WTC11 (cell line): ENCODE results near the gene ADAMTS2. TPM values are rescaled to one million over a fixed set of nuclear protein-coding genes. Genes with fewer than 3 reads are reported as not detected.
A peak's percentile ranks its signal among the peaks of the same experiment; 100 is the strongest.

Source experiments
- ATAC-seq: fragments of 200-7000 bp; cut with Tn5 transposase; 2 replicates; pipeline ENCODE4 v1.10.0; 2021; ENCODE audit warnings: mild to moderate bottlenecking, moderate library complexity
- CTCF ChIA-PET: fragments of 300-600 bp; sonication (Branson Sonifier 250); formaldehyde crosslinking; loops from one replicate; lab custom pipeline; 2021; ENCODE audit warnings: antibody characterized with exemption; lab: Charles Lee
- POLR2A ChIA-PET: fragments of 350-600 bp; sonication (Branson Sonifier 250); formaldehyde crosslinking; loops from one replicate; lab custom pipeline; 2021; ENCODE audit warnings: antibody characterized with exemption; lab: Charles Lee
- DNase-seq: peaks from one replicate; pipeline ENCODE4 v3.0.0; 2021; ENCODE audit warnings: low spot score
- H3K27ac Mint-ChIP-seq: 2 replicates; pipeline ENCODE4 v1.8.0; 2021; ENCODE audit warnings: mixed read lengths
- H3K27me3 Mint-ChIP-seq: 2 replicates; pipeline ENCODE4 v1.8.0; 2021; ENCODE audit warnings: low read depth, mild to moderate bottlenecking, moderate library complexity, mixed read lengths
- H3K36me3 Mint-ChIP-seq: 2 replicates; pipeline ENCODE4 v1.8.0; 2021; ENCODE audit warnings: mixed read lengths
- H3K4me1 Mint-ChIP-seq: 2 replicates; pipeline ENCODE4 v1.8.0; 2022; ENCODE audit warnings: mixed read lengths
- H3K4me3 Mint-ChIP-seq: 2 replicates; pipeline ENCODE4 v1.8.0; 2021; ENCODE audit warnings: mild to moderate bottlenecking, moderate library complexity, mixed read lengths
- H3K9me3 Mint-ChIP-seq: 2 replicates; pipeline ENCODE4 v1.8.0; 2021; ENCODE audit warnings: mixed read lengths
- AFF4 ChIP-seq: sonication (generic); formaldehyde crosslinking; IDR thresholded peaks from 2 replicates; pipeline ENCODE4 v1.8.1; 2023; ENCODE audit warnings: mild to moderate bottlenecking, missing genetic modification reagents, borderline replicate concordance
- E2F4 ChIP-seq: sonication (generic); formaldehyde crosslinking; IDR thresholded peaks from 2 replicates; pipeline ENCODE4 v1.8.1; 2022; ENCODE audit warnings: low read depth, mild to moderate bottlenecking, moderate library complexity, missing genetic modification reagents, borderline replicate concordance
- ETV6 ChIP-seq: sonication (generic); formaldehyde crosslinking; IDR thresholded peaks from 2 replicates; pipeline ENCODE4 v1.8.1; 2022; ENCODE audit warnings: mild to moderate bottlenecking, missing genetic modification reagents
- FOXP1 ChIP-seq: sonication (generic); formaldehyde crosslinking; IDR thresholded peaks from 2 replicates; pipeline ENCODE4 v1.8.0; 2022; ENCODE audit warnings: missing genetic modification reagents, mild to moderate bottlenecking, moderate library complexity, borderline replicate concordance
- GABPB1 ChIP-seq: sonication (generic); formaldehyde crosslinking; IDR thresholded peaks from 2 replicates; pipeline ENCODE4 v1.8.1; 2023; ENCODE audit warnings: mild to moderate bottlenecking, missing genetic modification reagents
- HMGA2 ChIP-seq: fragments of 250-450 bp; sonication (Bioruptor Pico); IDR thresholded peaks from 2 replicates; pipeline ENCODE4 v1.4.0; 2021; ENCODE audit warnings: mild to moderate bottlenecking, moderate library complexity
- IRF1 ChIP-seq: sonication (generic); formaldehyde crosslinking; IDR thresholded peaks from 2 replicates; pipeline ENCODE4 v1.8.0; 2023; ENCODE audit warnings: missing genetic modification reagents
- MXD4 ChIP-seq: fragments of 250-450 bp; sonication (Bioruptor Pico); IDR thresholded peaks from 2 replicates; pipeline ENCODE4 v1.8.0; 2021; ENCODE audit warnings: mild to moderate bottlenecking, moderate library complexity, borderline replicate concordance
- NFATC4 ChIP-seq: fragments of 250-450 bp; sonication (Bioruptor Pico); IDR thresholded peaks from 2 replicates; pipeline ENCODE4 v1.9.0; 2021; ENCODE audit warnings: mild to moderate bottlenecking
- NFYB ChIP-seq: sonication (generic); formaldehyde crosslinking; conservative IDR thresholded peaks from 2 replicates; pipeline ENCODE4 v1.8.0; 2022; ENCODE audit warnings: low read depth, missing genetic modification reagents
- PRDM15 ChIP-seq: sonication (generic); formaldehyde crosslinking; IDR thresholded peaks from 2 replicates; pipeline ENCODE4 v1.8.0; 2022; ENCODE audit warnings: missing genetic modification reagents
- PRRX2 ChIP-seq: fragments of 250-450 bp; sonication (Bioruptor Pico); IDR thresholded peaks from 2 replicates; pipeline ENCODE4 v1.8.0; 2021; ENCODE audit warnings: mild to moderate bottlenecking
- TP53 ChIP-seq: sonication (generic); formaldehyde crosslinking; IDR thresholded peaks from 2 replicates; pipeline ENCODE4 v1.8.1; 2023; ENCODE audit warnings: mild to moderate bottlenecking, missing genetic modification reagents
- ZNF416 ChIP-seq: fragments of 250-450 bp; sonication (Bioruptor Pico); IDR thresholded peaks from 2 replicates; pipeline ENCODE4 v1.9.0; 2021; ENCODE audit warnings: mild to moderate bottlenecking, inconsistent platforms
- total RNA-seq: library from RNA; stranded (reverse); gene quantifications from 3 replicates; pipeline ENCODE4 v1.2.3, GENCODE V29; 2021
- TF ChIP-seq, protein P1 (sequence below): sonication (generic); formaldehyde crosslinking; IDR thresholded peaks from 2 replicates; pipeline ENCODE4 v1.8.0; 2022; ENCODE audit warnings: mild to moderate bottlenecking, missing genetic modification reagents

Gene ADAMTS2
- total RNA-seq, 1 experiment from 2014 or later, result 11.2 TPM

DNA sequence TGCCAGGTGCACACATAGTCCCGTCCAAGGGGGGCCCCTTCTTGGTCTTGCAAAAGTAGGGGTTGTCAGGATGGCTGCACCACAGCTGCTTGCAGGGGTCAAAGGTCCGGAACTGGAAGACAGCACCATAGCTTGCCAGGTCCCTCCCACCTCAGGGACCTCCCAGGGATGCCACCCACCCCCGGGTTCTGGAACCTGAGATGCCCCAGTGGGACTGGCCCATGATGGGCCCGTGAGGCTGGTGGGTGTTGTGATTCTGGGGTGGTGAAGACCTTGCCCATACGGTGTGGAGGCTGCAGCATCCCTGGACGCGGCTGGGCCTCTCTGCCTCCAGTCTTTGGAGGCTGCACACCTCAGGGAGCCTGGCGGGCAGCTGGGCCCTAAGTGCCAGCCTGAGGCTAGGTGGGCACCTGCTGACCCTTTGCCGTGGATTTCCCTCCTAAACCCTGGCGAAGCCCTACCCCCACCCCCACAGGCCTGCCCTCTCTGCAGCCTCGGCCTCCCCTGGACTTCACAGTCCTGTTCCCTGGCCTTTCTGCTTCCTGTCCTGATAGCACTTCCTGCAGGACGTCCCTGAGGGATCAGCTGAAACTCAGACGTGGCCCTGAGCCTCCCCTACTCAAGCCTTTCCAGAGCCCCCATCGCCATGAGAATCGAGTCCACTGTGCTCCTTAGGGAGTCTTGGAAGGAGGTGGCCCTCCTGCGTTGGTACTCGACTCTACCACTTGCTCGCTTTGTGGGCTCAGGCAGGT lies 192.9 kb downstream of the ADAMTS2 start:
- Mint-ChIP-seq H3K4me1 (no peaks in the 10 kb centered on the region), H3K9me3 (no peaks in the 10 kb centered on the region)
- CTCF ChIA-PET, result interaction anchor here (1.7 kb wide), 1 partner anchor 8 kb away, joined by 5 read pairs; no protein-coding TSS in a partner anchor

More for the DNA sequence above, 192.9 kb downstream of the ADAMTS2 start:
- peak; percentile 5 for DNase-seq
- no peak overlapping the region for H3K27ac Mint-ChIP-seq
- TF ChIP-seq NFATC4 (CRISPR knock-in tag), result no peak
- TF ChIP-seq MXD4 (CRISPR knock-in tag), result no peak
- no peak for TF ChIP-seq FOXP1 (CRISPR knock-in tag)
- TF ChIP-seq, protein P1, sequence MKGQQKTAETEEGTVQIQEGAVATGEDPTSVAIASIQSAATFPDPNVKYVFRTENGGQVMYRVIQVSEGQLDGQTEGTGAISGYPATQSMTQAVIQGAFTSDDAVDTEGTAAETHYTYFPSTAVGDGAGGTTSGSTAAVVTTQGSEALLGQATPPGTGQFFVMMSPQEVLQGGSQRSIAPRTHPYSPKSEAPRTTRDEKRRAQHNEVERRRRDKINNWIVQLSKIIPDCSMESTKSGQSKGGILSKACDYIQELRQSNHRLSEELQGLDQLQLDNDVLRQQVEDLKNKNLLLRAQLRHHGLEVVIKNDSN (CRISPR knock-in tag), result no peak
- TF ChIP-seq AFF4 (CRISPR knock-in tag), result no peak
- no peak for TF ChIP-seq NFYB (CRISPR knock-in tag)
- TF ChIP-seq PRDM15 (CRISPR knock-in tag), result no peak
- no peak for TF ChIP-seq ETV6 (CRISPR knock-in tag)
- TF ChIP-seq TP53 (CRISPR knock-in tag), result no peak
- TF ChIP-seq PRRX2 (CRISPR knock-in tag), result no peak
- TF ChIP-seq HMGA2 (CRISPR knock-in tag), result no peak
- TF ChIP-seq ZNF416, result no peak
- no peak for TF ChIP-seq GABPB1
- no peak for TF ChIP-seq E2F4
- no peak for TF ChIP-seq IRF1 (CRISPR knock-in tag)
- TF ChIP-seq, all 79 proteins: peak for 0
- Mint-ChIP-seq H3K27me3 (no peaks in the 10 kb centered on the region), H3K36me3 (no peaks in the 10 kb centered on the region), H3K4me3 (no peak overlapping the region)
- POLR2A ChIA-PET, result no interaction called here
- ATAC-seq, result no peak
